ENCODE data around the gene BCR.

The BCR gene

DNA sequence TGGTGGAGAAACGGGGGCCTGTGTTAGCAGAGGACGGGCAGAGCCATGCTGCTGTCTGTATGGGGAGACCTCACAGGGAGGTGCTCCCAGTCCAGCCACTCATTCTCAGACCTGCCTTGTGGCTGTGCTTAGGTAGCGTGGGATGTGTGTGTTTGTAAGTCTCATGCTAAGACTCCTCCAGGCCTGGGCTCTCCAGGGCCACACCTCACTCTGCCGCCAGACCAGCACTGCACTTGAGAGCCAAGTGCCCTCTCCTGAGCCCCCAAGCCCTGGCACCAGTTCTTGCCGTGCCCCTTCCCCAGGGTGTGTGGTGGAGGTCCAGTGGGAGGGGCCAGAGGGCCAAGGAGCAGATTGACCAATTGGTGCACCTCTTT lies 108.8 kb downstream of the BCR start:
- Histone ChIP-seq H3K27me3 (replicated peaks; ENCODE audit: control insufficient read depth, insufficient read depth, low read length) (no peaks in the 10 kb centered on the region), H3K36me3 (ENCODE audit: control insufficient read depth, insufficient read depth, low read length) (peaks cover 20% of the 10 kb centered on the region), H3K4me3 (replicated peaks; ENCODE audit: low read depth, low read length) (no peak overlapping the region)
- no peak for DNase-seq (ENCODE audit: extremely low read depth, insufficient read length)
- TF ChIP-seq, protein P1, sequence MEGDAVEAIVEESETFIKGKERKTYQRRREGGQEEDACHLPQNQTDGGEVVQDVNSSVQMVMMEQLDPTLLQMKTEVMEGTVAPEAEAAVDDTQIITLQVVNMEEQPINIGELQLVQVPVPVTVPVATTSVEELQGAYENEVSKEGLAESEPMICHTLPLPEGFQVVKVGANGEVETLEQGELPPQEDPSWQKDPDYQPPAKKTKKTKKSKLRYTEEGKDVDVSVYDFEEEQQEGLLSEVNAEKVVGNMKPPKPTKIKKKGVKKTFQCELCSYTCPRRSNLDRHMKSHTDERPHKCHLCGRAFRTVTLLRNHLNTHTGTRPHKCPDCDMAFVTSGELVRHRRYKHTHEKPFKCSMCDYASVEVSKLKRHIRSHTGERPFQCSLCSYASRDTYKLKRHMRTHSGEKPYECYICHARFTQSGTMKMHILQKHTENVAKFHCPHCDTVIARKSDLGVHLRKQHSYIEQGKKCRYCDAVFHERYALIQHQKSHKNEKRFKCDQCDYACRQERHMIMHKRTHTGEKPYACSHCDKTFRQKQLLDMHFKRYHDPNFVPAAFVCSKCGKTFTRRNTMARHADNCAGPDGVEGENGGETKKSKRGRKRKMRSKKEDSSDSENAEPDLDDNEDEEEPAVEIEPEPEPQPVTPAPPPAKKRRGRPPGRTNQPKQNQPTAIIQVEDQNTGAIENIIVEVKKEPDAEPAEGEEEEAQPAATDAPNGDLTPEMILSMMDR (IDR thresholded peaks at IDR 0.05; ENCODE audit: insufficient read depth, low read length, poor library complexity, severe bottlenecking): no peak

DNA sequence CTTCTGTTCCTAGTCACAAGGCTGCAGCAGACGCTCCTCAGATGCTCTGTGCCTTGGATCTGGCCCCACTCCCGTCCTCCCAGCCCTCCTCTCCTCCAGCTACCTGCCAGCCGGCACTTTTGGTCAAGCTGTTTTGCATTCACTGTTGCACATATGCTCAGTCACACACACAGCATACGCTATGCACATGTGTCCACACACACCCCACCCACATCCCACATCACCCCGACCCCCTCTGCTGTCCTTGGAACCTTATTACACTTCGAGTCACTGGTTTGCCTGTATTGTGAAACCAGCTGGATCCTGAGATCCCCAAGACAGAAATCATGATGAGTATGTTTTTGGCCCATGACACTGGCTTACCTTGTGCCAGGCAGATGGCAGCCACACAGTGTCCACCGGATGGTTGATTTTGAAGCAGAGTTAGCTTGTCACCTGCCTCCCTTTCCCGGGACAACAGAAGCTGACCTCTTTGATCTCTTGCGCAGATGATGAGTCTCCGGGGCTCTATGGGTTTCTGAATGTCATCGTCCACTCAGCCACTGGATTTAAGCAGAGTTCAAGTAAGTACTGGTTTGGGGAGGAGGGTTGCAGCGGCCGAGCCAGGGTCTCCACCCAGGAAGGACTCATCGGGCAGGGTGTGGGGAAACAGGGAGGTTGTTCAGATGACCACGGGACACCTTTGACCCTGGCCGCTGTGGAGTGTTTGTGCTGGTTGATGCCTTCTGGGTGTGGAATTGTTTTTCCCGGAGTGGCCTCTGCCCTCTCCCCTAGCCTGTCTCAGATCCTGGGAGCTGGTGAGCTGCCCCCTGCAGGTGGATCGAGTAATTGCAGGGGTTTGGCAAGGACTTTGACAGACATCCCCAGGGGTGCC lies 109.8 kb downstream of the BCR start:
- peaks cover 16% of the 10 kb centered on the region for H3K36me3 ChIP-seq (ENCODE audit: control insufficient read depth, insufficient read depth, low read length)

DNA sequence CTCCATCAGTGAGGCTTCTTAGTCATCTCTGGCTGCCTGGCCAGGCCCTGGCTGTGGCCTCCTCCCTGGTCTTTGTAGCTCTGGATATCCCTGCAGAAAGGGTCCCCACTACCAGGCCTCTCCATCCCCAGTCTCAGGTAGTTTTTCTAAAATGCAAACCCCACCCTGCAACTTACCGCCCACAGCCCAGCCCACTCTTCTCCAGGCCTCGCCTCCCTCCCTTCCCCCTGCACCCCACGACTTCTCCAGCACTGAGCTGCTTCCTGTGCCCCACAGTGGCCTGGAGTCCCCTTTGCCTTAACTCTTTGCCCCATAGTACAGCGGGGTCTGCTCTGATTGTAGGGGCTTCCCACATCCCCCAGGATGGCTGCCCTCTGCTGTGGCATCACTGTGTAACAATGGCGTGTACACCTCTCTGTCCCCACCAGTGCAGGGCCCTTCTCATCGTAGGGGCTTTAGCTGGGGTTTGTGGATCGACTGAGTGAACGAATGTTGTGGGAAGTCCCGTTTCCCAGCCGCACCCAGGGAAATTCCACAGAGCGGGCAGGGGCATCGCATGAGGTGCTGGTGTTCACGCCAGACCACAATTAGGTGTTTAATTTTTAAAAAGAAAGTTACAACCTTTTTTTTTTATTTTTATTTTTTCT lies 111.6 kb downstream of the BCR start:
- TF ChIP-seq, protein P1 (IDR thresholded peaks at IDR 0.05; ENCODE audit: insufficient read depth, low read length, poor library complexity, severe bottlenecking): no peak
- Histone ChIP-seq H3K36me3 (ENCODE audit: control insufficient read depth, insufficient read depth, low read length) (peaks cover 19% of the 10 kb centered on the region), H3K4me3 (replicated peaks; ENCODE audit: low read depth, low read length) (no peak overlapping the region), H3K27me3 (replicated peaks; ENCODE audit: control insufficient read depth, insufficient read depth, low read length) (no peaks in the 10 kb centered on the region)
- DNase-seq (ENCODE audit: extremely low read depth, insufficient read length): peak; percentile 46

More for the DNA sequence above, 109.8 kb downstream of the BCR start:
- Histone ChIP-seq H3K4me3 (replicated peaks; ENCODE audit: low read depth, low read length) (no peak overlapping the region), H3K27me3 (replicated peaks; ENCODE audit: control insufficient read depth, insufficient read depth, low read length) (no peaks in the 10 kb centered on the region)
- TF ChIP-seq, protein P1 (IDR thresholded peaks at IDR 0.05; ENCODE audit: insufficient read depth, low read length, poor library complexity, severe bottlenecking): peak; percentile 86
- no peak for DNase-seq (ENCODE audit: extremely low read depth, insufficient read length)

DNA sequence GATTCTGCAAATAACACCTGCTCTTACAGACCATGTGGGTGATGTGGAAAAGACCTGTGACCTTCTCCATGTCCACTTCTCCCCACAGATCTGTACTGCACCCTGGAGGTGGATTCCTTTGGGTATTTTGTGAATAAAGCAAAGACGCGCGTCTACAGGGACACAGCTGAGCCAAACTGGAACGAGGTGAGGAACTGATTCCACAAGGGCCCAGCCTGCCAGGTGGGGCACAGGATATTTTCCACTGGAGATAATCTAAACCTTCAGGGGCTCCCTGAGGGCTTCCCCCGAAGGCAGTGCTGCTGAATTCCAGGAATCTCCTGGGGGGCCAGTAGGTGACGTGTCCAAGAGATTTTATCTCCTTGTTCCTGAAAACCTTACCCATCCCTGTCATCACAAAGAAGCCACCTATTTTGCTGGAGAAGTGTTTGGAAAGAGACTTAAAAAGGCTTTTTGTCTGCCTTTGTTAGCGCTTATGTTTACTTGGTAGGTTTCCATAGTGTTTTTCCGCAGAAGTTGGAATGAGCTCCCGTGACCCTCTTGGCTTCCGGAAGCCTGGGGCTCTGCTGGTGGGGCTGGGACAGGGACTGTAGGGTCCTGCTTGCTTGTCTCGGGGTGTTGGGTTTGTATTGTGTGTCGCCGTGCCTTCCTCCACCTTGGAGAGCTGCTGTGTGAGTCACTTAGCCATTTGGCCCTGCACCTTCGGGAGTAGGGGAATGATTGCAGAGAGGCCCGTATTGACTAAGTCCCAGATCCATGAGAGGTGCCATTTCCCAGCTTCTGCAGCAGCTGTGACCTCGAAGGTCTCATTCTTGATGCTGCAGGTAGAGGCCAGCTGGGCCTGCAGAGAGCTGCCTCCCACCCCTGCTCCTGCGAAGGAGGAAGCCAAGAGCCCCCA lies 112.4 kb downstream of the BCR start:
- TF ChIP-seq, protein P1 (IDR thresholded peaks at IDR 0.05; ENCODE audit: insufficient read depth, low read length, poor library complexity, severe bottlenecking): no peak
- Histone ChIP-seq H3K36me3 (ENCODE audit: control insufficient read depth, insufficient read depth, low read length) (peaks cover 22% of the 10 kb centered on the region), H3K27me3 (replicated peaks; ENCODE audit: control insufficient read depth, insufficient read depth, low read length) (no peaks in the 10 kb centered on the region), H3K4me3 (replicated peaks; ENCODE audit: low read depth, low read length) (no peak overlapping the region)
- no peak for DNase-seq (ENCODE audit: extremely low read depth, insufficient read length)

DNA sequence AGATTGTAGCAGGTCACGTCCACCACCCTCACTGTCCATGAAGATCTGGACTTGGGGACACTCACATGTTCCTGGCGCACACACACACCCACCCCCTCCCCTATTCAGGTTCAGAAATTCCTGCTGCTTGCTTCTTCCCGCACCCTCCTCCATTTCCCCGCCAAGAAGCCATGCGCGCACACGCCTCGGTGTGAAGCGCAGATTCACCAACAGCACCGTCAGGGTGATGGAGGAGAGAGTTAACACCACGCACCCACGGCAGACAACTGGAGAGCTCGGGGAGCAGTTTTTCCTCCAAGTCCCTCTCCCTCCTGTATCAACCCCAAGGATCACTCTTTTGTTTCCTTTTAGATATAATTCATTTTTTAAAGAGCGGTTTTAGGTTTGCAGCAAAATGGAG lies 113.4 kb downstream of the BCR start:
- Histone ChIP-seq H3K36me3 (ENCODE audit: control insufficient read depth, insufficient read depth, low read length) (peaks cover 22% of the 10 kb centered on the region), H3K4me3 (replicated peaks; ENCODE audit: low read depth, low read length) (no peak overlapping the region)

More for the DNA sequence above, 113.4 kb downstream of the BCR start:
- TF ChIP-seq, protein P1 (IDR thresholded peaks at IDR 0.05; ENCODE audit: insufficient read depth, low read length, poor library complexity, severe bottlenecking): no peak
- no peaks in the 10 kb centered on the region for H3K27me3 ChIP-seq (replicated peaks; ENCODE audit: control insufficient read depth, insufficient read depth, low read length)
- DNase-seq (ENCODE audit: extremely low read depth, insufficient read length): no peak

Data from GM06990 (cell line).